Central memory CD4-positive, alpha-beta T cell (primary cell): ENCODE measurements around the gene SORCS2.

ENCODE experiments used
- DNase-seq: peaks from one replicate; pipeline ENCODE4 v3.0.0; 2022

Gene SORCS2

DNA sequence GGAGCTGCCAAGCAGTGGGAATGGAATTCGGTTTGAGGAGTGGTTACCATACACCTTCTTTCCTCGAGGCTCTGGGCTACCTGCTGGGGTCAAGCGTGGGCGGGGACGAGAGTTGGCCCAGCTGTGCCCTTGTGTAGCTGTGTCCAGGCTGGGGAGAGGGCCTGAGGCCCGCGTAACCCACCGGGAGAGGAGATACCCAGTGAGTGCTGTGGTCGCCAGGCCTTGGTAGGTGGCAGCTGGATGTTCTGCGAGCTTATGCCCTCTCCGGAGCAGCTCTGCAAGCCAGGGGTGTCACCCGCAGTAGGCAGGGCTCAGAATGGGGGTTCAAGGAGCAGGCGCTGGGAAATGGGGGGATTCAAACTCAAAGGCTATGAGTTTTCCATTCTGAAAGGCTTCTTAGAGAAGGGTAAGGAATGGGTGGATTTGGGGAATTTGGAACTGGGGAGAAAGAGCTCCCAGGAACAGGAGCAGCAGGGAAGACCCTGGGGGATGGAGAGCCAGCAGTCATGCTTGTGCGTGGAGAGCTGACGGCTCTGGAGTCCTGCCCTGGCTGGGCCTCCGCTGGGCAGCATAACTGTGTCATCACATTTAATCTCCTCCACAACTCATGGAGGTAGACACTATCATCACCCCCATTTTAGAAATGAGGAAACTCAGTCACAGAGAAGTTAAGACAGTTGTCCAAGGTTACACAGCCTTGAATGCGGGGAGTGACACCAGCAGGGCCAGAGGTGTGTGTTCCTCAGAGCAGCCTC lies 117.5 kb downstream of the SORCS2 start:
- DNase-seq, result no peak

GRCh38 chr4:7310451-7310850 lies 118.1 kb downstream of the SORCS2 start:
- DNase-seq, result no peak

DNA sequence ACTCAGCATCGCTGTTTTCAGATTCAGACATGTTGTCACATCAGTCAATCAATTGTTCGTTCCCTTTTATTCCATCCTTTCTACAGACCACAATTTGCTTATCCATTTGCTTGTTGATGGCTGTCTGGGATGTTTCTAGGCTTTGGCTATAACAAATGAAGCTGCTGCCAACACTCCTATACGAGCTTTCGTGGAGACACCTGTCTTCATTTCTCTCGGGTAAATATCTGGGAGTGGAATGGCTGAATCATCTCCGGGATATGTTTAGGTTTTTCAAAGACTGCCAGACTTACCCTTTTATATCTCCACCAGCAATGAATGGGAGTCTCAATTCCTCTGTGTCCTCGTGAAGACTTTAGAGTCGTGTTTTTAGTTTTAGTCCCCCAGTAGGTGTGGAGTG lies 118.9 kb downstream of the SORCS2 start:
- no peak for DNase-seq

DNA sequence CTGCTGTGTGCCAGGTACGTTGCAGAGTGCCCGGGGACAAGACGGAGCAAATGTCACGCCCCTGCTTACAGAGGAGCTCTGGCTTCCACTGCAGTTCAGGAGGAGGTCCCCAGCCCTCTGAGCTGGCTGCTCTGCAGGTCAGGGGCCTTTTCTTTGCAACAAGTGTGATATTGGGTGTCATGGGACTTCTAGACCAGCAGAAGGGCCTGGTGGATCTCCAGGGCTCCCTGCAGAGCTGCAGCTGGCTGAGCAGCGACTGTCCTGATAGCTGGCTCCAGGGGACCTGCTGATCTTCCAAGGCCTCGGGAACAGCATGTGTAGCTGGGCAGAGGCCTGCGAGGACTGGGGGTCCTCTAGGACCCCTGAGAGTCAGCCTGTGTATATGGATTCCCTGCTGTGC lies 120.4 kb downstream of the SORCS2 start:
- DNase-seq, result no peak

DNA sequence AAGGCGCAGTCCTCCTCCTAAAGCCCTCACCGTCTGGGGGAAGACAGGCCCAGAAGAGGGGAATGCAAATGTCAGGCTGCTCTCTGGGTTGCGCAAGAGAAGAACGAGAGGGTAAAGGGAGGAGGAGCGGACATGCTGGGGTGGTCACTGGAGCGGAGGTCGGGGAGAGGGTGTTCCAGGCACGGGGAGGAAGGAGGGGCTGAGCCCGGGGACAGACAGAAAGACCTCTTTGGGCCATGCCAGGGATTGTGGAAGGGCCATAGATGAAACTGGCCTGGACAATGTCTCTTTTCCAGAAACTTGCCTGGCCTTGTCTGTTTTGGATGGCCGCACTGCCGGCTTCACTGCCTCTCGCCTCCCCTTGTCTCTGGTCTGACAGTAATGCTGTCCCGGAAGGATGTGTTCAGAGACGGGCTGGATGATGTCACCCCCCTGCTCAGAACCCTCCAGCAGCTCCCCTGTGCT lies 121.0 kb downstream of the SORCS2 start:
- no peak for DNase-seq

- DNase-seq, result no peak
Measured at GRCh38 chr4:7313991-7314390, 121.7 kb downstream of the SORCS2 start.

DNA sequence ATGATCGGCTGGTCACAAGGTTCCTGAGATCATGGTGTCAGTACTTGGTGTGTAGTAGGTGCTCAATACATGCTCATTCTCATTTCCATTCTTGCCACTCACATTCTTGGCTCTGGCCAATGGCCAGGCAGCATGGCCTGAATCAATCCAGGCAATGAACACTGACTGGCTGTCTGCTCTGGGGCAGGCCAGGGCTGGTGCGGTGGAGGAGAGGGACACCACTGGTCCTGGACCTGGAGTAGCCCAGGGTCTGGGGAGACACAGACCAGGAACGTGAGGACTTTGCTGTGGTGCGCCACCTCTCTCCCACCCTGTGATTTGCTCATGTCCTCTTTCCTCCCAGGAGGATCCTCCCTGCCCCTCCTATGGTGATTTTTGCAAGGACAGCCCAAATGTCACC lies 122.9 kb downstream of the SORCS2 start:
- no peak for DNase-seq

DNA sequence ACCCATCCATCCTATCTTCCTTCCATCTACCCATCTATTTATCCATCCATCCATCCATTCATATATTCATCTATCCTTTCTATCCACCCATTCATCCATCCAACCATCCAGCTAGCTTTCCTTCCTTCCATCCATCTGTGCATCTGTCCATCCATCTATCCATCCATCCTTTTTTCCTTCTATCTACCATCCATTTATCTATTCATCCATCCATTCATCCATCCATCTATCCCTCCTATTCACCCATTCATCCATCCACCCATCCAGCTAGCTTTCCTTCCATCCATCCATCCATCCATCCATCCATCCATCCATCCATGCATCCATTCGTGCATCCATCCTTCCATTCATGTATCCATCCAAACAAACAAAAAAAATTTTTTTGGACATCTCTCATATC lies 123.6 kb downstream of the SORCS2 start:
- no peak for DNase-seq

DNA sequence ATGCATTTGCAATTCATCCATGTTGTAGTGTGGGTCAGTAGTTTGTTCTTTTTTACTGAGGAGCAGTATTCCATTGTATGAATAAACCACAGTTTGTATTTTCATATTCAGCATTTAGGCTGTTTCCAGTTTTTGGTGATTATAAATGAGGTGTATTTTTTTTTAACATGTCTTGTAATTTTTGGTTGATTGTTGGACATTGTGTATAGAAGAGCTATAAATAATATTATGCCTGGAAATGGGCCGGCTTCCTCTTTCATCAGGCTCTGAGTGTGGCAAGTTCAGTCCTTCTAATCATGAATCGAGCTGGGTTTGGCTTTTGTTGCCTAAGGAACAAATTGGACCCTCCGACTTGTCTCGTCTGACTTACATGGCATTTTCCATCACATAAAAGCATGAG lies 126.7 kb downstream of the SORCS2 start:
- no peak for DNase-seq

DNA sequence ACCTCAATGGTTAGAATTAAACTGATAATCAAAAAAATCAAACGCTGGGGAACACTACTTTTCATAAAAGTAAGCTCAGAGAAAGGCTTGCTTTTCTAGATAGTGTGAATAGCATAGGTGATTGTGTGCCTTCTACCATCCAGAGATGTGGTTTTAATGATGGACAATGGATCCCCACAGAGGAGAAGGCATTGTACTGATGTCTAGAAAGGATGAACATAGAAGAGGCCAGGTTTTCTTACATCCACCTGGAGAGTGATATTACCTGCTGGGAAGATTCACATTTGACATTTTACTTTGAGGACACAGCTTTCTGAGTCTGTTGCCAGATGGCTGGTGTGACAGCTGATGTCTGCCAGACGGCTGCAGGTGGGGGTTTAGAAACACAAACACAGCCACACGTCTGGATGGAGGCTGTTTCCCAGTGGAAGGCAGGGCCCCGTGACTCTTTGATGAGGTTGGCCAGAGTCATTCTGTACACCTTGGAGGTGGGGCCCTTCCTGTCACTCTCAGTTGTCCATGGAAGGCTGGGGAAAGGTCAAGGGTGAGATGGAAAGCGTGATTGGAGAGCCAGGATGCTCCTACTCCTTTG lies 128.0 kb downstream of the SORCS2 start:
- DNase-seq, result no peak

DNA sequence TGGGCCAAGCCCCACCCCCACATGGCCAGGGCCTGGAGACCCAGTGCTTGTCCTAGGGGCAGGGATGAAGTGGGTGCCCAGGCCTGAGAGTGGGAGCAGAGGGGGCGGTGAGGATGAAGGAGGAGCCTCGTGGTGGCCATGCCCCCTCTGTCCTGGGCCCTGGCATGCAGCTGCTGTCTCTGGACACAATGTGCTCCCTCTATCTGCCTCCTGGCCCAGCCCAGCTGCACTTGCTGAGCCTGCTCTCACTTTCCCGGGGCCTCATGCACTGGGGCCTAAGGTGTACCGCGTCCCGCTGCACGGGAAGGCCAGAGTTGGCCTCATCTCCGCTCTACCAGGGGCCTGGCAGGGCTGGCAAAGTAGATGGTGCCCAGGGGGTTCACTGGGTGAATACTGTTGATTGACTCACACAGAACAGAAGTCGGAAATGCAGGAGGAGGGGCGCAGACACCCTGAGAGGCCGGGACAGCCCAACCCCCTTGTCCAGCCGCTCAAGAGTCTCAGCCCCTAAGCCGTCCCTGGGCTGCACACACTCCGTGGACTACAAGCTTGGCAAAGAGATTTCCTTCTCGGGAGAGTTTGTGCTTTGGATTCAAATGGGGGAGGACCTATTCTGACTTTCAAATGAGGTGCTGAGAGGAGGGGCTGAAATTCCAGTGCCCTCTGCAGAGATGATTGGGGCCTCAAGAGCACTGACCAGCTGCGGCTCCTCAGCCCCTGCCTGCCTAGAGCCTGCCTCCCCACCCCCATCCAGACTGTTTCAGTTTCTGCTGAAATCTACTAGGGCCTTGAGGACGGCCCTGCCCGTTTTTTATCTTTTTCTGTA lies 130.0 kb downstream of the SORCS2 start:
- DNase-seq, result no peak

GRCh38 chr4:7323461-7323871 lies 131.1 kb downstream of the SORCS2 start:
- no peak for DNase-seq

GRCh38 chr4:7323872-7324650 lies 131.7 kb downstream of the SORCS2 start:
- no peak for DNase-seq

DNA sequence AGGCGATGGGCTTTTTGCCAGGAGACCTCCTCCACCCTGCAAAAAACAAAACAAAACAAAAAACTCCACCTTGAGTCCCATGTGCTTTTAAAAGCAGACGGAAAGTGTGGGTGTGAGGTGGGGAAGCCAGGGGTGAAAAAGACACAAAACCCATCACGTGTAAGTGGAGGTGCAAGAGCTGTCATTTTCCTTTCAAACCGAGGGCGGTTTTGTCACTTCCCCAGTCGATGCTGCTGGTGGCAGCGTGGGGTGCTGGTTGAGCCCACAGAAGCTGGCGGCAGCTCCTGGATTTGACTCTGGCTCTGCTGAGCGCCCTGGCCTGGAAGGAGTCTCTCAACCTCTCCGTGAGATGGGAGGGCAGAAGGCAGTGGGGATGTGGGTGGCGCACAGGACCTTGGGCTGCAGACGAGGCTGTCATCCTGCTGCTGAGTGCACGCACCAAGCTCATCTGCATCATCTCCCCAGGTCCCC lies 132.3 kb downstream of the SORCS2 start:
- no peak for DNase-seq

DNA sequence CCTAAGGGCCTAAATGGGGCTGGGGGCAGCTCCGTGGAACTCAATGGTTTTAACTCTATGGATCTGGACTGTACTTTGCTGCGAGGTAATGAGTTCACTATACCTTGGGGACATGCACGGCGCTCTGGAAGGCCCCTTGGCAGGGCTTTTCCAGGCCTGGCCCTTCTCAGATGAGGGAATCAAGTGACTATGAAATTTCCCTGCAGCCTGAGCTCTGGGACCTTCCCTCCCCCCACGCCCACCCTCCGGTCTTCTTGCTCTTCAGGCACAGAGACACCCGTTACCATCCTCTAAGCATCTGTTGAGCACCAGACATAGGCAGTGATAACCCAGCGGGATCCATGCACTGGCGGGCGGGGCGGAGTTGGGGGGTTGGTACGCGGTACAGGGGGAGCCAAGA lies 133.2 kb downstream of the SORCS2 start:
- no peak for DNase-seq

DNA sequence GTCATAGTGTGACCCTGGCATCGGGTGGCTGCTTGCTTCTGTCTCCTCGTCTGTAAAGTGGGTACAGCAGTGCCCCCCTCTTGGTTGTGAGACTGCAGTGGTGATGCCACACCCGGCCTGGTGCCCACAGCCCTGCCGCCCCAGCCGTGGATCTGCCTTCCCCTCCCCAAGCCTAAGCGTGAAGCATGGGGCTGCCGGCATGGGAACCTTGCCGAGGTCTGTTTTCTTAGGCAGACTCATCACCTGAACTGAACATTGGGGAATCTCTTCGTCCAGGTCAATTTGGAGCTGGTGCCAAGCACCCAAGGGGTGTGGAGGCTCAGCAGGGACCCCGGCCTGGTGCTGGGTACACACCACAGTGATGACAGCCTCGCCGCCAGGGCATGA lies 134.0 kb downstream of the SORCS2 start:
- DNase-seq, result no peak

- no peak for DNase-seq
Measured at GRCh38 chr4:7326693-7327340, 134.5 kb downstream of the SORCS2 start.

GRCh38 chr4:7327341-7327885 lies 135.1 kb downstream of the SORCS2 start:
- DNase-seq, result no peak

DNA sequence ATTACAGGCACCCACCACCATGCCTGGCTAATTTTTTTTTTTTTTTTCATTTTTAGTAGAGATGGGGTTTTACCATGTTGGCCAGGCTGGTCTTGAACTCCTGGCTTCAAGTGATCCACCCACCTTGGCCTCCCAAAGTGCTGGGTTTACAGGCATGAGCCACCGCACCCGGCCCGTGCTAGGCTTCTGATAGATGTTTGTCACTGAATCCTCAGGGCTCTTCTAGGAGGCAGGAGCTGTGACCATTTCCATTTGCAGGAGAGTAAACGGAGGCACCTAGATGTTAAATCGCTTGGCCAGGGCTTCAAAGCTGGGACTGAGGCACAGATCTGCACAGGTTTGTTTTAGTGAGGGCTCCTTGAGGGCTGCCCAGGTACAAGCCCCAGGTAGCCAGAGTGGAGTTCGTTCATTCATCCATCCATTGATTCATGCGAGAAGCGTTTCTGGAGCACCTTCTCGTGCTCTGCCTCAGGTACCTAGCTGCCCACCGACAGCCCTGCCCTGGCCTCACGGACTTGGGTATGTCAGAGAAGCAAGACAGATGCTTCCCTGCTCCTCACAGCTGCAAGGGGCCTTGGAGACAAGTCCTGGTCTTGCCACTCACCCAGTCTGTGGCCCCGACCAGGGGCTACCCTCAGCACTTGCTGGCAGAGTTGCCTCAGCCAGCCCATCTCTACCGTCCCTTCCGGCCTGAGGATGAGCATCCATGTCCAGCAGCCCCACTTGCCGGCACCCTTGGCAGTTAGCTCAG lies 136.0 kb downstream of the SORCS2 start:
- no peak for DNase-seq

- no peak for DNase-seq
Measured at GRCh38 chr4:7328913-7329638, 136.7 kb downstream of the SORCS2 start.
